GM19035 (cell line): ENCODE measurements around the gene ELAVL2.

Source experiments
- ATAC-seq: cut with Tn5 transposase; IDR thresholded peaks from one replicate; pipeline ENCODE4 v1.9.1; 2021; ENCODE audit not compliant: unreplicated experiment

The ELAVL2 gene

GRCh38 chr9:23821375-23822181 lies 4.5 kb downstream of the ELAVL2 start:
- ATAC-seq = no peak

DNA sequence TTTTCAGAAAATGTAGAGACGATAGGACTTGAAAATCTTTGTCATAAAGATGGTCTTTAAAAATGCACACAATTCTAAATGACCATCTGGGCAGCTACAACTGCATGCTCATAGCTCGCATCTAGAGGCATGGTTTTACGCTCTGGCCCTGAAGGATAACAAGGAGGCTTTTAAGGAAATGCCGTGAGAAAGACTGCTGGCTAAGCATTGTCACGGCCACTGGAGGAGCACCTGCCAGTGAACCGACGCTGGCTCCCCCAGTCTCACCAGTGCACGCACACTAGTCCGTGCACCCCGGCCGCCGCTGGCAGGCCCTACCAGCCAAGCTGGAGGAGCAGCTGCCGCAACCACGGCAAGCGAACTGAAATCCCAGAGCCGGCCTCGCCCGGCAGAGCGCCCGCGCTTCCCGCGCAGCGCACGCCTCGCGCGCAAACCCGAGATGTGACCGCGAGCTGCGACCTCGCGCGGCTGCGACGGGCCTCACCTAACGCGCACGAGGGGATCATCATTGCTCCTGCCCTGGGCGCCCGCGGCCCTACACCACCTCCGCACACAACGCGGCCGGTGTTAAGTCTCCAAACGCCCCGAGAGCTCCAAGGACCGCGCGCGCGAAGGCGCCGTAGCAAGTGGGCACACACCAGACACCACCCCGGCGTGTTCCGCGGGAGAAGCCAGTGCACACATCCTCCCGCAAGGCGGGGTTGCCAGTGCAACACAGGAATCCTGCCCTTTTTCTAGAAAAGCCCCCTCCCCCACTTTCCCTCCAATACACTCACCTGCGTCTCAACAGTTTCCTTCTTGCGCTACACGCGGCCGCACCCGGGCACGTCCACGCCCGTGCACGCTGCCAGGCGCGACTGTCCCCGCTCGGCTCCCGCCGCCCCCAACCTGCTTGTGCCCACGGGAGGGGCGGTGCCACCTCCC lies 5.3 kb downstream of the ELAVL2 start:
- no peak for ATAC-seq

- no peak for ATAC-seq
These were observed 6.6 kb downstream of the ELAVL2 start for GRCh38 chr9:23819403-23819802.

DNA sequence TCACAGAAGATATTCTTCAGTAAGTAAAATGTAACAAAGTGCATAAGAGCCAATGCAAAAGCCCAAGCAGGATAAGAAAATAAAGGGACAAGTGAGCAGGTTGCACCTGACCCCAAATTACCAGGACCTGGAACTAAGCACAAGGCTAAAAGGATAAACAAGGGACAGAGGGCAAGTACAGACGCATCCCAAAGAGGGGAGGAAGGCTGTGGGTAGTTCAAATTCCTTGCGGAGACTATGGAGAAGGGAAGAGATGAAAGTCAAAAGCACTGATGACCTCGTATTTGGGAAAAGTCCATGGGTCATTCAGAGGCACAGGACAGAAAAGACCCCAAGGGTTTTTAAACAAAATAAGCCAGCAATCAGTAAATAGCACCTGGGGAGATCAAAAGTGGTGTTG lies 11.8 kb downstream of the ELAVL2 start:
- no peak for ATAC-seq

GRCh38 chr9:23812673-23813072 lies 13.4 kb downstream of the ELAVL2 start:
- no peak for ATAC-seq

- no peak for ATAC-seq
These were observed 14.4 kb downstream of the ELAVL2 start for GRCh38 chr9:23811633-23812032.

GRCh38 chr9:23803216-23803615 lies 22.8 kb downstream of the ELAVL2 start:
- ATAC-seq = no peak

DNA sequence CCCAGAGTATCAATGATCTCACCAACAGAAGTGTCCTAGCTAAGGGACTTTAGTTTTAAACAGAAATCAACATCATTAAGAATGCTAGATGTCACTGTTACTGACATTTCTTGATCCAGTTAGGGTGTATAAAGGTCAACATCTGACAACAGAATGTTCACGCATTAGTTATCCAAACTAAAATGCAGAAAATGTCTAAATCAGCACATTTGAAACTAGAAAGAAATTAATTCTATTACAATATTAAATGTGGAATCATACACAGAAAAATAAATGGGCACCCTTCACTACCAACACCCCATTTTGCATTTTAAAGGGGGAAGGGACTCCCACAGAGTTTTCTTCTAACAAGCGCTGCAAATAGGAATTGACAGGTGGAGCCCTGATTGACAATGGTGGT lies 24.5 kb downstream of the ELAVL2 start:
- no peak for ATAC-seq

DNA sequence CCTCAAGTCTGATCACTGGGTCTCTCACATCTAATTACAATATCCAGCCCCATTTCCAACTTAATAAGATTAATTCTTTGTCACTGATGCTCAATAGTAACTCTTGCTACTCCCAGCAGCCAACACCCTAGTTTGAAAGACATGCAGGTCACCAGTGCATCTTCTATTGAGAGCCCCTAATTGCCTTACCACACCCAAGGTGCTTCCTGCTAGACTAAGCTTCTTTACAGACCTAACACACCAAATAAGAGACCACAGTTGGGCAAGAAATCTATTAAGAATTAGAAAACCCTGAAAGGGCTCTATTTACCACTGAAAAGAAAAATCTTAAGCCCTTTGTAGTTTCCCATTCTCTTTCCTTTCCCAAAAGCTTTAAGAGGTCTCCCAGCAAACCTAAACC lies 26.5 kb downstream of the ELAVL2 start:
- ATAC-seq = no peak

- no peak for ATAC-seq
These were observed 27.7 kb downstream of the ELAVL2 start for GRCh38 chr9:23798325-23798724.

- ATAC-seq = no peak
These were observed 29.8 kb downstream of the ELAVL2 start for GRCh38 chr9:23796209-23796608.

DNA sequence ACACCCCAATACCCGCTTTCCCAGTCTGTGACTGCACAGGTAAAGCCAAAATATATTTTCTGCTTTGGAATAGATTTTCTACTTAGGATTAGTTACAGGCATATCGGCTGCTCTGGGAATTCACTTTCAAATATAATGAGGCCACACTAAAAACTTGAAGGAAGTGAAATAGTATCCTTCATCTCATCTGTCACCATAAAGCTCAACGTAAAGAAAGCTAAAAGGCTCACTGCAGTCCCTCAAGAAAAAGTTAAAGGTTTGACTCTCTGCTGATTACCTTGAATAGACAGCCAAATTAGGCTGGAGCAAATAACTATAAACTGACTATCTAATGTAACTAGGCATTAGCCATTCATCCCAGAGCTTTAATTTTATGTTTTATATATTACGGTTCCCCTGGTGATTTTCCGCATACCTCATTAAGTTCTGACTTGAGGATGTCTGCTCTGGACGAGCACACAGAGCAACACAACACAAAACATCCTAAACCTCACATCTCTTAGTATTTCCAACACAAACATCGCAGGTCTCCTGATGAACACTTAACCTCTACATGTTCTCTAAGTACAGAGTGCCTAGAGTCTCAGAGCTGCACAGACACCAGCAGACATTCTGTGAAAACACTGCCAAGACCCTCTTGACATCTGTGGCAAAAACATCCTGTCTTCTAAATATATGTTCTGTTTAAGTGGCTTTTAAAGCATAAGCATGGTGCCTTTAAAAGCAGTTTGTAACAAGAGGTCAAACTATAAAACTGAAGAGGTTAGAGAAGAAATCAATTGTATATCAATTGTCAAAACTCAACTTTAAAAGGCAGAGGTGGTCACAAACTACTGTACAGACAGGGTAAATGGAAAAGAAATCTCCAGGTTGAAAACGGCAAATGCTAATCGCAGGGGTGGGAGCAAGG lies 35.4 kb downstream of the ELAVL2 start:
- no peak for ATAC-seq

DNA sequence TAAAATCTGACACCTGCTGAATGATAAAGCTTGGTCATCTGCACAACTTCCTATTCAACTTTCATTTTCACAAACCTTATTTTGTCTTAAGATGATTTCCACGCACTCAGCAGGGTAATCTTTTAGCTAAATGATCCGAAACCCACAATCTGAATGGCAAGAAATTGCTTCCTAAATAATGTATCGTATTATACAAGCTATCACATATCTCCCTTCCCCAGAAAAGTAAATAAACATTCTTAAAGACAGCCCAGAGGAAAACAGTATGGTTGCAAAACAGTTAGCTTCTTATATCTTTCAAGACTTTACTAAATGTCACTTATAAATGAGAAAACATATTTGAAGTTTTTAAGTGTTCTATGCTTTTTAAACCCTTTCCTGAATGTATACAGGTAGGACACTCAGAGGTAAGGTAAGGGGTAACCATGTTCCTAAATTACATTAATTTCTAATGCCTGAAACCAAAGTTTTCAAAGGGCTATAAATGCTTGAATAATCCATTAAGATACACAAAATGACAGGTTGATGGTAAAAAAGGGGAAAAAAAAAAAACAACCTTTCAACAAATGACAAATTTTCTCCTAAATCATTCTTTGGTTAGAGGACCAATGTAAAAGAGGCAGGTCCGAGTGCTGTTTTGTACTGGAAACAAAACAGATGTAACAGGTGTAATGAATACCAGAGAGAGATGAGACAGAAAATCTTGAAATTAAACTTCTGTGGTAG lies 36.3 kb downstream of the ELAVL2 start:
- ATAC-seq = no peak

DNA sequence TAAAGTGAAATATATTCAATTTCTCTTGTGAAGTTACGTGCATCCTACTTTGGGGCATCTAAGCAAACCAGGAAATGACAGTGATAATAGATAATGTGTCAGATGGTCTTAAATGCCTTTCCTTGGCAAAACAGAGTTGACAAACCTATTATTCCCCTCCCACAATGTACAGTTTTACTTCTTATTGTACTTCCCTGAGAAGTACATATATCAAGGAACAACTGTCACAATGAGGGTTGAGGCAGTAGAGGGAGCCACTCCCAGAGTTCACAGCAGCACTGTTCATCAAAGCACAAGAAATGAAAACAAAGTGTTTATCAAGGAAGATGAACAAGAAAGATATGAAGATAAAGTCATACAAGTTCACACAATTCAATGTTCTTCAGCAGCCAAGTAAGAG lies 41.1 kb downstream of the ELAVL2 start:
- no peak for ATAC-seq

DNA sequence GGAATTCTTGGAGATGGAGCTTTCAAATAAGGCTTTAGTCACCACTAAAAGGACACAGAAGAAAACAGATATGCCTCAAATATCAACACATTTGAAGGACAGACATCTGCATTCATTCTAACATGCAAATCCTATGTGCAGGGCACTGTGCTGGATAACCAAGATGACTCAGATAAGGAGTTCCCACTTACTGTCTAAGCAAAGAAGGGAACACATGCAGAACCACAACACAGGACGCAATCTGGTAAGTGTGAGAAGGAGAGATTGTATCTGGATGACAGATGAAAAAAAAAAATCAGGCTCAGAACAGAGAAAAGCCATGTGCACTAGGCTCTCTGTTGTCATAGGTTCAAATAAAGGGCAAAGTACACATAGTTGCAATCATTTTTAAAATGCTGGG lies 42.5 kb downstream of the ELAVL2 start:
- no peak for ATAC-seq

DNA sequence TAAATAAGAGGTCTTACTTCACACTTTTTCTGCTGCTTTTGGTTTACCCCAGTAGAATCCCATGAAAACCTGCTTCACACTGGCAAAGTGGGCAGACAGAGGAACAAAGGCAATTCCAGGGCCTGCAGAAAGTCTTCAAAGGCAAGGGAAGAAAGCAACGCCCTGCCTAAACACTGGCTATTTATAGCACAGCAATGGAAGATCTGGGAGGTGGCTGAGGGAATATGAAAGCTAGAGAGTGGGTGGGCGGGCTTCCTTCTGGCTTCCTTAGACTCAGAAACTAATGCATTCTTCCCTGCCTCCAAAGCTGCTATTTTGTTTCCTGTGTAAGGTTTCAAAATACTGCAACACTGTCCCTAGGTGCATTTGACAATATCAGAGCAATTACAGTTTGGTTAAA lies 46.8 kb downstream of the ELAVL2 start:
- no peak for ATAC-seq

DNA sequence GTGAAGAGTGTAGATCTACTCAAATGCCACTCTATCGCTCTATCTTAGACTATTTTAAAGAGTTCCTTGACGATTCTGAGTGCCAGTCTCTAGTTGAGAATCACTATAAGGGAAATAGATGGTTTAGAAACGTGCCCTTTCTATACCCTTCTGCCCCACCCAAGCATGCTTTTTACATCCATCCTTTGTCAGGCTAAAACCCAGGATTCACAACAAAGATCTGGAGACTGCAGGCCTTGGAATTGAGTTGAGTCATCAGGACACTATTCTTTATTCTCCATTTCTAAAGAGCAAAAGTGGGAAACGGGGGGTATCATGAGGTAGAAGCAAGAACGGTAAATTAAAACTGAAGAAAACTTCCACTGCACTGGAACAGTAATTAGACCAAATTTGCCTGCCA lies 48.7 kb downstream of the ELAVL2 start:
- no peak for ATAC-seq

DNA sequence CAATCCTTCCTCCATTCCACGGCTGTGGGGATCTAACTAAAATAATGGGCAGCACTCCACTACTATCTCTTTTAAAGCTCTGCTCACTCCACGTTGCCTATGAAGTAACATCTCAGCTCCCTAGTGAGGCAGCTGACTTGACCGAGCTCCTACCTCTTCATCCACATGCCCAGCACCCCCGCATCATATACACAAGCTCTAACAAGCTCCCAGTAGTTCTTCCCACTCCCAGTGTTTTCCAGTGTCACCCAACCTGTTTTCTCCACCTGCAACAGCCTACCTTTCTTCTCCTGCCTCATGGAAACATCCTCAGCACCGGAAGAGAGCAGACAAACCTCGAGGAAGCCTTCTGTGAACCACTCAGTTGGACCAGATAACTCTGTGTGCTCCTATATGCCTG lies 50.5 kb downstream of the ELAVL2 start:
- ATAC-seq = no peak

DNA sequence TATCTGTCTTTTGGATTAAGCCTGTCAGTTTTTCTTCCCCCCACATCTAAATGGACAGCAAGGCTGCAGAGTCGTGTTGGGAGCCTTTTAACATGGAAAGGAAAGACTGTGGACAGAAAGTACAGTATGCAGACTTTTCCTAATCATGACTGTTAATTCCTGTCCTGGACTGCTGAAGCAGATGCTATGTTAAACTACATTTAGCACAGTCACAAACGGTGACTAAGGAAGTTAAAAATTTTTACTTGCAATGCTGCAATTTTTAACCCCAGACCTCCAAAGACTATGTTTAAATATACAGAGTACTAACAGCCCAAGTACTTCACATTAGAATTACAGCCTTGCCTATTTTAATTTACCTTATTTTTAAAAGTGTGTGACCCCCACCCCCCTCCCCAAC lies 51.8 kb downstream of the ELAVL2 start:
- no peak for ATAC-seq

- no peak for ATAC-seq
These were observed 53.7 kb downstream of the ELAVL2 start for GRCh38 chr9:23772385-23772783.
